Smooth muscle cell (in vitro differentiated cells): Measurements from ENCODE around the gene RTCA. TPM values are rescaled to one million over a fixed set of nuclear protein-coding genes. Genes with fewer than 3 reads are reported as not detected.

Experiments used
- DNase-seq: peaks from one replicate; lab custom pipeline; 2025; ENCODE audit not compliant: unreplicated experiment; lab: John Stamatoyannopoulos, UW
- H2AFZ ChIP-seq: fragments of 200-600 bp; sonication (generic); 2 replicates; pipeline ENCODE4 v1.6.0; 2016; ENCODE audit warnings: antibody characterized with exemption, low read depth, mild to moderate bottlenecking
- H3F3A ChIP-seq: fragments of 200-600 bp; sonication (generic); 2 replicates; pipeline ENCODE4 v1.6.0; 2017; ENCODE audit warnings: antibody characterized with exemption, low read depth
- H3K27ac ChIP-seq: fragments of 200-600 bp; sonication (generic); 2 replicates; pipeline ENCODE4 v1.5.1; 2016; ENCODE audit warnings: low read depth, mild to moderate bottlenecking
- H3K27me3 ChIP-seq: fragments of 200-600 bp; sonication (generic); 2 replicates; pipeline ENCODE4 v1.6.1; 2016; ENCODE audit warnings: low read depth, mild to moderate bottlenecking
- H3K36me3 ChIP-seq: fragments of 200-600 bp; sonication (generic); 2 replicates; pipeline ENCODE4 v1.5.1; 2016; ENCODE audit warnings: low read depth
- H3K4me1 ChIP-seq: fragments of 200-600 bp; sonication (generic); 2 replicates; pipeline ENCODE4 v1.5.1; 2016; ENCODE audit warnings: low read depth
- H3K4me2 ChIP-seq: fragments of 200-600 bp; sonication (generic); 2 replicates; pipeline ENCODE4 v1.6.0; 2016; ENCODE audit warnings: mild to moderate bottlenecking
- H3K4me3 ChIP-seq: fragments of 200-600 bp; sonication (generic); 2 replicates; pipeline ENCODE4 v1.5.1; 2016; ENCODE audit warnings: mild to moderate bottlenecking
- H3K79me2 ChIP-seq: fragments of 200-600 bp; sonication (generic); 2 replicates; pipeline ENCODE4 v1.6.0; 2016; ENCODE audit warnings: low read depth, mild to moderate bottlenecking
- H3K9ac ChIP-seq: fragments of 200-600 bp; sonication (generic); 2 replicates; pipeline ENCODE4 v1.6.0; 2016; ENCODE audit warnings: low read depth
- H3K9me3 ChIP-seq: fragments of 200-600 bp; sonication (generic); replicated peaks from 2 replicates; pipeline ENCODE4 v1.5.1; 2016; ENCODE audit warnings: low read depth
- H4K20me1 ChIP-seq: fragments of 200-600 bp; sonication (generic); 2 replicates; pipeline ENCODE4 v1.6.0; 2016; ENCODE audit warnings: low read depth
- WGBS: methylation state at CpG from one replicate; pipeline ENCODE4 v1.1.7; 2016; ENCODE audit warnings: low lambda C conversion rate; 5-methylcytosine and 5-hydroxymethylcytosine counted together
- polyA plus RNA-seq: library from polyadenylated mRNA; unstranded; fragments of >200 nt; fragmentation: Nextera tagmentation; extraction: Ambion mirVana; gene quantifications from 2 replicates; pipeline ENCODE4 v1.2.1, GENCODE V29; 2016
- total RNA-seq: library from RNA; depleted of rRNA; stranded (reverse); fragments of >200 nt; gene quantifications from 2 replicates; pipeline ENCODE4 v1.2.3, GENCODE V29; 2014
- TF ChIP-seq, protein P1 (sequence below): fragments of 200-600 bp; sonication (generic); IDR thresholded peaks from 2 replicates; pipeline ENCODE4 v1.5.1; 2017; ENCODE audit warnings: borderline replicate concordance, mild to moderate bottlenecking, antibody characterized with exemption; ENCODE audit not compliant: insufficient read depth, poor library complexity, severe bottlenecking

RTCA gene
- total and polyA plus RNA-seq, 2 experiments from 2014 or later: 51.7 to 67.5 TPM

DNA sequence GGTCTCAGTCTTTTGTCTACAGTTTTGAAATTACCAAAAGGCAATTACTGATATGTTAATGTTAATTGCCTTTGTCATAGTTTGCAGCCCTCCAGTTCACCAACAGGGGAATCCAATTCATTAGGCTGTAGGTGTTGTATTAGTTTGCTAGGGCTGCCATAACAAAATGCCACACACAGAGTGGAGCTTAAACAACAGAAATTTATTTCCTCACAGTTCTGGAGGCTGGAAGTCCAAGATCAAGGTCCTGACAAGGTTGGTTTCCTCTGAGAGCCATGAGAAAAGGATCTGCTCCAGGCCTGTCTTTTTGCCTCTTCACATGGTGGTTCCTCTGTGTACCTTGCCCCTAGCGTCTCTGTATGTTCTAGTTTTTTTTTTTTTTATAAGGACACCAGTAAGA is 1.3 kb downstream of the RTCA start:
- H3K79me2 ChIP-seq: peaks cover 59% of the 10 kb centered on the region
- H3K27me3 ChIP-seq: no peaks in the 10 kb centered on the region
- H3K36me3 ChIP-seq: peaks cover 29% of the 10 kb centered on the region
- peaks cover 14% of the 10 kb centered on the region for H4K20me1 ChIP-seq
- H2AFZ ChIP-seq: no peak overlapping the region
- H3K9ac ChIP-seq: peak overlapping the region; percentile 83
- 91% methylated on average over 1 of the region's 1 CpG for WGBS
- TF ChIP-seq, protein P1, sequence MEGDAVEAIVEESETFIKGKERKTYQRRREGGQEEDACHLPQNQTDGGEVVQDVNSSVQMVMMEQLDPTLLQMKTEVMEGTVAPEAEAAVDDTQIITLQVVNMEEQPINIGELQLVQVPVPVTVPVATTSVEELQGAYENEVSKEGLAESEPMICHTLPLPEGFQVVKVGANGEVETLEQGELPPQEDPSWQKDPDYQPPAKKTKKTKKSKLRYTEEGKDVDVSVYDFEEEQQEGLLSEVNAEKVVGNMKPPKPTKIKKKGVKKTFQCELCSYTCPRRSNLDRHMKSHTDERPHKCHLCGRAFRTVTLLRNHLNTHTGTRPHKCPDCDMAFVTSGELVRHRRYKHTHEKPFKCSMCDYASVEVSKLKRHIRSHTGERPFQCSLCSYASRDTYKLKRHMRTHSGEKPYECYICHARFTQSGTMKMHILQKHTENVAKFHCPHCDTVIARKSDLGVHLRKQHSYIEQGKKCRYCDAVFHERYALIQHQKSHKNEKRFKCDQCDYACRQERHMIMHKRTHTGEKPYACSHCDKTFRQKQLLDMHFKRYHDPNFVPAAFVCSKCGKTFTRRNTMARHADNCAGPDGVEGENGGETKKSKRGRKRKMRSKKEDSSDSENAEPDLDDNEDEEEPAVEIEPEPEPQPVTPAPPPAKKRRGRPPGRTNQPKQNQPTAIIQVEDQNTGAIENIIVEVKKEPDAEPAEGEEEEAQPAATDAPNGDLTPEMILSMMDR: no peak
- H3F3A ChIP-seq: no peaks in the 10 kb centered on the region
- peaks cover 13% of the 10 kb centered on the region for H3K4me1 ChIP-seq
- peak overlapping the region; percentile 92 for H3K4me3 ChIP-seq
- peak overlapping the region; percentile 88 for H3K4me2 ChIP-seq
- DNase-seq: no peak
- peak overlapping the region; percentile 80 for H3K27ac ChIP-seq
- no peaks in the 10 kb centered on the region for H3K9me3 ChIP-seq

DNA sequence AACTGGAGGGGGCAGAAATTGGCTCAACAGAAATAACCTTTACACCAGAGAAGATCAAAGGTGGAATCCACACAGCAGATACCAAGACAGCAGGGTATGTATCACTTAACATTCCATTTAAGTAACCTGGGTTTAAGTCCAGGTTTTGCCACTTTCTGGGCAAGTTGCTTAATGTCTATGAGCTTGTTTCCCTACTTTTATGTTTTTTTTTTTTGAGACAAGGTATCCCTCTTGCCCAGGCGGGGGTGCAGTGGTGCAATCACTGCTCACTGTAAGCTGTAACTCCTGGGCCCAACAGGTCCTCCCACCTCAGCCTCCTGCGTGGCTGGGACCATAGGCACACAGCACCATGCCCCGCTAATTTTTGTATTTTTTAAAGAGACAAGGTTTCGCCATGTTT is 2.2 kb downstream of the RTCA start:
- no peak overlapping the region for H2AFZ ChIP-seq
- no peak overlapping the region for H3K4me2 ChIP-seq
- H3F3A ChIP-seq: no peaks in the 10 kb centered on the region
- 95% methylated on average over 4 of the region's 4 CpGs for WGBS
- H3K27me3 ChIP-seq: no peaks in the 10 kb centered on the region
- no peak overlapping the region for H3K9ac ChIP-seq
- no peak overlapping the region for H3K4me3 ChIP-seq
- H3K79me2 ChIP-seq: peaks cover 67% of the 10 kb centered on the region
- H3K27ac ChIP-seq: no peak overlapping the region
- TF ChIP-seq, protein P1: no peak
- H3K36me3 ChIP-seq: peaks cover 38% of the 10 kb centered on the region
- H3K4me1 ChIP-seq: peaks cover 13% of the 10 kb centered on the region
- H3K9me3 ChIP-seq: no peaks in the 10 kb centered on the region
- DNase-seq: no peak
- peaks cover 17% of the 10 kb centered on the region for H4K20me1 ChIP-seq

DNA sequence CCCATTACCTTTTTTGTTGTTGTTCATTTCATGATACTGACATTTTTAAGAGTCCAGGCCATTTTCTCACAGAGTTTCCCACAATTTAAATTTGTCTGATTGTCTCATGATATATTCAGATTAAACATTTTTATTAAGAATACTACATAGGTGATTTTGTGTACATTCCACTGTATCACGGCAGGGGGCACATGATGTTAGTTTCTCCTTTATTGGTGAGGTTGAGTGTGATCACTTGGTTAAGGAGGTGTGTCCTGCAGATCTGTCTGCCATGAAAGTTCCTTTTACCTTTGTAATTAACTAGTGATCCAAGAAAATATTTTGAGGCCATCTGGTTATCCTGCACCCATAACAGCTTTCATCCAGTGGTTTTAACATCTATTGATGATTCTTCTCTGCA is 11.8 kb downstream of the RTCA start:
- no peaks in the 10 kb centered on the region for H3K4me1 ChIP-seq
- no peak overlapping the region for H2AFZ ChIP-seq
- H3K9me3 ChIP-seq: no peaks in the 10 kb centered on the region
- no peak overlapping the region for H3K4me3 ChIP-seq
- H4K20me1 ChIP-seq: peaks cover 46% of the 10 kb centered on the region
- H3F3A ChIP-seq: no peaks in the 10 kb centered on the region
- WGBS: 96% methylated on average over 1 of the region's 1 CpG
- no peak for DNase-seq
- no peak overlapping the region for H3K9ac ChIP-seq
- peaks cover 7% of the 10 kb centered on the region for H3K79me2 ChIP-seq
- H3K27me3 ChIP-seq: no peaks in the 10 kb centered on the region
- peaks cover 39% of the 10 kb centered on the region for H3K36me3 ChIP-seq
- H3K4me2 ChIP-seq: no peak overlapping the region
- TF ChIP-seq, protein P1: no peak
- H3K27ac ChIP-seq: no peak overlapping the region

DNA sequence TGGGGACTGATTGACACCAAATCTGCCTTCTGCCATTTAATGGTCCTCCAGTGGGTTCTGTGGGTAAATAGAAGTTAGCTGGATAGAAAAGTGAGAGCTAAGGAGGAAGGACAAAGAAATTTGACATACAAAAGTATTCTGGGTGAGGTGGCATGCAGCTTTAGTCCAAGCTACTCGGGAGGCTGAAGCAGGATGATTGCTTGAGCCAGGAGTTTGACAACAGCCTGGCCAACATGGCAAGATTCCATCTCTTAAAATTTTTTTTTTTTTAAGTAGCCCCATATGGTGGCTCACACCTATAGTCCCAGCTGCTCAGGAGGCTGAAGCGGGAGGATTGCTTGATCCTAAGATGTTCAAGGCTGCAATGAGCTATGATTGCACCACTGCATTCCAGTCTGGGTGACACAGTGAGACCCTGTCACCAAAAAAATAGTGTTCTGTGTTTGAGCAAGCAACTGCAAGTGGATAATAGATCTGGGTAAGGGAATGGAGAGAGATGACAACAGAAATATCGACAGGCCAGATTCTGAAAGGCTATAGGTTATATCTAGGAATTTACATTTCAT is 13.4 kb downstream of the RTCA start:
- Histone ChIP-seq H2AFZ (no peak overlapping the region), H4K20me1 (peaks cover 43% of the 10 kb centered on the region), H3K4me2 (no peak overlapping the region), H3K36me3 (peaks cover 27% of the 10 kb centered on the region), H3K4me3 (no peak overlapping the region), H3F3A (no peaks in the 10 kb centered on the region), H3K79me2 (no peaks in the 10 kb centered on the region), H3K9me3 (no peaks in the 10 kb centered on the region), H3K9ac (no peak overlapping the region), H3K27me3 (no peaks in the 10 kb centered on the region), H3K4me1 (no peaks in the 10 kb centered on the region), H3K27ac (no peak overlapping the region)
- TF ChIP-seq, protein P1: no peak
- 99% methylated on average over 3 of the region's 3 CpGs for WGBS
- DNase-seq: no peak
